Bronchial smooth muscle cell (primary cell): Measurements from ENCODE around the gene CCL2. TPM values are rescaled to one million over a fixed set of nuclear protein-coding genes. Genes with fewer than 3 reads are reported as not detected.

Source experiments
- total RNA-seq: library from RNA; depleted of rRNA; stranded (reverse); fragments of >200 nt; gene quantifications from 2 replicates; pipeline ENCODE4 v1.2.1, GENCODE V29; 2014

The CCL2 gene
- total RNA-seq: 1.4 and 5.1 TPM in 2 replicates

GRCh38 chr17:34254651-34255380, at the start of gene CCL2:
Gene CCL2 (plus strand): TSS chr17:34255285. CDS start chr17:34255350, 65 bp downstream.

GRCh38 chr17:34269969-34270368, 14.9 kb downstream of the CCL2 start, which contains the start of gene CCL7:
Gene CCL7 (plus strand): TSS chr17:34270221. CDS start chr17:34270291, 70 bp downstream.

GRCh38 chr17:34285286-34285792, 30.3 kb downstream of the CCL2 start, which contains the start of gene CCL11:
Gene CCL11 (plus strand): TSS chr17:34285742. CDS start chr17:34285809, 67 bp downstream.

Other genes starting within 250 kb of the CCL2 start
- not detected in 2 replicates for gene CCL7, start 14.9 kb downstream of the CCL2 start, total RNA-seq
- gene CCL11, start 30.5 kb downstream of the CCL2 start, total RNA-seq: 0.52 TPM in 1 of 2 replicates, not detected in the other
- gene CCL8, start 64.2 kb downstream of the CCL2 start, total RNA-seq: not detected in 2 replicates
- not detected in 2 replicates for gene CCL13, start 101.2 kb downstream of the CCL2 start, total RNA-seq
- gene CCL1, start 107.9 kb downstream of the CCL2 start, total RNA-seq: not detected in 2 replicates